Mammary epithelial cell (primary cell): ENCODE results near the gene SLC25A43.
"Not testable (repeated sequence)": the region's sequence is repeated elsewhere in the genome, so short reads cannot be mapped to it uniquely, and the experiment has no call there.

Experiments used
- EZH2 ChIP-seq: IDR thresholded peaks from 2 replicates; pipeline ENCODE4 v1.6.1; 2012; ENCODE audit warnings: low read length, inconsistent platforms, borderline replicate concordance
- TF ChIP-seq, protein P1 (sequence below), 2 donors: IDR thresholded peaks in 1 of 2; conservative IDR thresholded peaks in 1 of 2; 2 replicates each; pipeline ENCODE4 v1.5.1; 2011 to 2012; ENCODE audit warnings: inconsistent platforms in 2 of 2, low read length in 2 of 2, mild to moderate bottlenecking in 2 of 2, control low read depth in 1 of 2, low read depth in 1 of 2; ENCODE audit not compliant: insufficient read depth in 1 of 2; ENCODE audit errors: extremely low read depth in 1 of 2

DNA sequence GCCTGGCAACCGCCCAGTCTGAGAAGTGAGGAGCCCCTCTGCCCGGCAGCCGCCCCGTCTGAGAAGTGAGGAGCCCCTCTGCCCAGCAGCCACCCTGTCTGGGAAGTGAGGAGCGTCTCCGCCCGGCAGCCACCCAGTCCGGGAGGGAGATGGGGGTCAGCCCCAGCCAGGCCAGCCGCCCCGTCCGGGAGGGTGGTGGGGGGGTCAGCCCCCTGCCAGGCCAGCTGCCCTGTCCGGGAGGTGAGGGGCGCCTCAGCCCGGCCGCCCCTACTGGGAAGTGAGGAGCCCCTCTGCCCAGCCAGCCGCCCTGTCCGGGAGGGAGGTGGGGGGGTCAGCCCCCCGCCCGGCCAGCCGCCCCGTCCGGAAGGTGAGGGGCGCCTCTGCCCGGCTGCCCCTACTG, 37.1 kb upstream of the SLC25A43 start:
- TF ChIP-seq, protein P1, sequence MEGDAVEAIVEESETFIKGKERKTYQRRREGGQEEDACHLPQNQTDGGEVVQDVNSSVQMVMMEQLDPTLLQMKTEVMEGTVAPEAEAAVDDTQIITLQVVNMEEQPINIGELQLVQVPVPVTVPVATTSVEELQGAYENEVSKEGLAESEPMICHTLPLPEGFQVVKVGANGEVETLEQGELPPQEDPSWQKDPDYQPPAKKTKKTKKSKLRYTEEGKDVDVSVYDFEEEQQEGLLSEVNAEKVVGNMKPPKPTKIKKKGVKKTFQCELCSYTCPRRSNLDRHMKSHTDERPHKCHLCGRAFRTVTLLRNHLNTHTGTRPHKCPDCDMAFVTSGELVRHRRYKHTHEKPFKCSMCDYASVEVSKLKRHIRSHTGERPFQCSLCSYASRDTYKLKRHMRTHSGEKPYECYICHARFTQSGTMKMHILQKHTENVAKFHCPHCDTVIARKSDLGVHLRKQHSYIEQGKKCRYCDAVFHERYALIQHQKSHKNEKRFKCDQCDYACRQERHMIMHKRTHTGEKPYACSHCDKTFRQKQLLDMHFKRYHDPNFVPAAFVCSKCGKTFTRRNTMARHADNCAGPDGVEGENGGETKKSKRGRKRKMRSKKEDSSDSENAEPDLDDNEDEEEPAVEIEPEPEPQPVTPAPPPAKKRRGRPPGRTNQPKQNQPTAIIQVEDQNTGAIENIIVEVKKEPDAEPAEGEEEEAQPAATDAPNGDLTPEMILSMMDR (conservative IDR thresholded peaks at IDR 0.05 in 1 of 2, IDR thresholded peaks at IDR 0.05 in 1 of 2; ENCODE audit: extremely low read depth in 1 of 2, insufficient read depth in 1 of 2, low read depth in 1 of 2, low read length in 2 of 2) = not testable (repeated sequence)
- TF ChIP-seq EZH2 = not testable (repeated sequence)
